GM03348 (cell line): ENCODE data around the gene VAMP2.

Experiments
- DNase-seq: peaks from one replicate; pipeline ENCODE4 v3.0.0; 2012; ENCODE audit warnings: low spot score

The VAMP2 gene

DNA sequence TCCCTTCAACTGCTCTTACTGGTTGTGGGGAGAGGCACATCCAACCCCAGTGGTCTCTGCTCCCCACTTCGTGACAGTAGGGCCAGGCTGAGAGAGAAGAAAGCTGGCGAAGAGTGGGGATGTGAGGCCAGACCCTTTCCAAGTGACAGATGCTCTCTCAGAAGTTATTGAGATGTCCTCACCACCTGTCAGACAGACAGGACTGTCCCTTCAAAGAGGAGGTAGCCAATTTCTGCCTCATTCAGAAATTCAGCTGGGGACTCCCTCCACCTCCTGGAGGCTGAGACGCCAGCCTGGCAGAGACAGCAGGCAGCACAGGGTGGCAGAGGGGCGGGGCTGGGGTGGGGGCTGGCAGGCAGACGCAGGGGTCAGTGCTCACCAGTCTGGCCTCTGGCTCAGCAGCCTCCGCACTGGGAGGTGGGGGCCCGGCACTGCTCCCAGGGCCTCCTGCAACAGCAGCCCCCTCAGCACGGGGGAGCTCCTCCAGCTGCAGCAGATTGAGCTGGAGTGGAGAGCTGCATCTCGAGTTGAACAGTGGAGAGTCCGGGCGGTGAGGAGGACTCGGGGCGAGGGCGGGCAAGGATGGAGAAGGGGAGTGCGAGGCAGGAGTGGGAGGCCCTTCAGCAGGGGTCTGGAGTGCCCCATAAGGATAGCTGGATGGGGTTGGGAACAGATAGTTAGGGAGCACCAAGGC is 19.7 kb downstream of the VAMP2 start:
- DNase-seq, result no peak

DNA sequence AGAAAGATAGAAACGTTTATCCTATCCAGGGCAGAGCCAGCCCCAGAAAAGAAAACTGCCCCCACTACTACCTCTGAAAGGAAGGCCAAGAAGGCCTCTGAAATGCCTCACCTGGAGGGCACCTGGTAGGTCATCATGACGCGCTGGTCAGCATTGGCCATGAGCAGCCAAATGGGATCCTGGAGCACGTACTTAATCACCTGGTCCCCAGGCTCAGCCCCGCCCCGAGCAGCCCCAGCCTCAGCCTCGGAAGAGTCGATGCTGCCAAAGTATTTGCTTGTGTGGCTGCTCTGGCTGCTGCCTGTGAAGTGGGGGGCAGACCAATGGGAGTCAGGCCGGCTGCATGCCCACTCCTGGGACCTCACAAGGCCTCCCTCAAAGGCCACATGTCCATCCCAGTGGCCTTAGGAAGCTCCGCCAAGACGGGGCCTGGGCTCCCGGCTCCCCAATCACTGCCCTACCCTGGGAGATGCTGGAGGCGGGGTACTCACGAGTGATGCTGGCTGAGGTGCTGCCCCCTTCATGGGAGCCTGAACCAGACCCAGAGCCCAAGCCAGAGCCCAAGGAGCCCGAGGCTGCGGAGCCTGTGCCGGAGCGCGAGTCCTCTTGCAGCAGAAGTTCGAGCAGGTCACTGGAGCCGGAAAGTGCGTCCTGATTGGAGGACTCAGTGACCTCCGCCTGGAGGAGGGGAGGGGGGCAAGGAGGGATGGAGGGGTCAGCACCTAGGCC is 20.4 kb downstream of the VAMP2 start:
- no peak for DNase-seq

DNA sequence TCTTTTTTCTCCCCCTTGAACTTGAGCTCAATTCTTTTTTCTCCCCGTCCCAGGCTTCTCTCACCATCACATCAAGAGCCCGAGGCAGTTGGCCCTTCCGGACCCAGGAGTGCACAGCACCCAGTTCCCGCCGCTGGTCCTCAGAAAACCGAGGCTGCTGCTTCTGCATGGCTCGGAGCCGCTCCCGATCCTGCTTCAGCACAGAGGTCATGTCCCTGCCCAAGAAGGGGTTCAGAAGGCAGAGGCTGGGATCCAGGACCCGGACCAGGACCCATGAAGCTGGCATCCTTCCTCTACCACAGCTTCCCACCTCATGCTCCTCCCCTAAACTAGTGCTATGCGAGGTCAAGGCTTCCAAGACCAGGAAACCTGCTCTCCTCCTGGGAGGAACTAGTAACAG is 21.0 kb downstream of the VAMP2 start:
- no peak for DNase-seq

DNA sequence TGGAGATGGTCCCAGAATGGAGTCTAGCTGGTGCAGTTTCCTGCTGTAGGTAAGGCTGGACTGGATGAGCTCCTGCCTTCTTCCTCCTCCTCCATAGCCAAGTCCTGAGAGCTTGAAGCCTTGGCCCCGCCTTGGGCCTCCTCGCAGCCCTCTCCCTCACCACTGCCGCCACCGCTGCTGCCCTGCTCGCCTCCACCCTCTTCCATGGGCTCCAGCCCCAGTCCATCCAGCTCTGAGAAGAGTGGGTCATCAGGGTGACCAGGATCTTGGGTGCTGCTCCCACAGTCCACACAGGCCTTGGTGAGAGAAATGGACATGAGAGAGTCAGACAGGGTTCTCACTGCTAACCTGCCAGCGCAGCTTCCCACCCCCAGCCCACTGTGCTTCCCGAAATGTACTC is 21.7 kb downstream of the VAMP2 start:
- DNase-seq, result no peak

DNA sequence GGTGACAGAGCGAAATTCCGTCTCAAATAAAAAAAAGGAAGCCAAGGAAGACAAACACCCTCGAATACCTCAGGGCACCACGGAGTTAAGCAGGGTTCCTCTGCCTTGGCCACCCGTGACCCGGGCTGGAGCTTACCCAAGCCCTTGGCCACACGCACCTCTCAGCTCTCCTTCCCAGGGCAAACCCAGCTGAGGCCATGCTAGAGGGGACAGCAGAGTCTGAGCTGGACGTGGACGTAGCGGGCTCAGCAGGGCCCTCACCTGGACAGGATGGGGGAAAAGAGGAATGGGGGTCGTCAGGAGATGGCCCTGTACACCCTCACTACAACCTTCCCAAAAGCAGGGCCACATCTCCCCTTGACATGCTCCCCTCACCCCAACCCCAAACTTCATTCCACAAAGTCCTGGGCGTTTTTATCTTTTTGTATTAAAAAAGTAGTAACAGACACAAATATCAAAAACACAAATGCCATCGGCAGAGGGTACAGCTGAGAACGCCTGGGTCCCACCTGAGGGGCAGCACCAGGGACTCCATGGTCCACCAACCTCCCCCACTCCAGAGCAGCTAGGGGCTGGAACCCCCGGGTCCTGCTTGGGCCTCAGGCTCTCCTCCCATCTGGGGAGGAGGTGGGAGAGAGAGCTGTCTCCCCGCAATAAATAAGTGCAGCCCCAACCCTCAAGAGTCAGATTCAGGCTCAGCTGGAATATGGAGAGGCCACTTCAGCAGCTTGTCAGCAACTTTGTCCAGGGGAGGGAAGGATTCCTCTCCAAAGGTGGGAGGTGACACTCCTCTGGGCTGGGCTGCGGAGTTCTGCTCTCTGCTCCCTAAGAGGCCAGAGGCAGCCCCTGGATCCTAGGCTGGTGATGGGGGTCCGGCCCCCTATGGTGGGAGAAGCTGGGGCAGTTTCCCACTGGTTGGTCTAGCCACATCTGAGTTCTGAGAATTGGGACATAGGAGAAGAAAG is 22.4 kb downstream of the VAMP2 start:
- DNase-seq, result no peak

DNA sequence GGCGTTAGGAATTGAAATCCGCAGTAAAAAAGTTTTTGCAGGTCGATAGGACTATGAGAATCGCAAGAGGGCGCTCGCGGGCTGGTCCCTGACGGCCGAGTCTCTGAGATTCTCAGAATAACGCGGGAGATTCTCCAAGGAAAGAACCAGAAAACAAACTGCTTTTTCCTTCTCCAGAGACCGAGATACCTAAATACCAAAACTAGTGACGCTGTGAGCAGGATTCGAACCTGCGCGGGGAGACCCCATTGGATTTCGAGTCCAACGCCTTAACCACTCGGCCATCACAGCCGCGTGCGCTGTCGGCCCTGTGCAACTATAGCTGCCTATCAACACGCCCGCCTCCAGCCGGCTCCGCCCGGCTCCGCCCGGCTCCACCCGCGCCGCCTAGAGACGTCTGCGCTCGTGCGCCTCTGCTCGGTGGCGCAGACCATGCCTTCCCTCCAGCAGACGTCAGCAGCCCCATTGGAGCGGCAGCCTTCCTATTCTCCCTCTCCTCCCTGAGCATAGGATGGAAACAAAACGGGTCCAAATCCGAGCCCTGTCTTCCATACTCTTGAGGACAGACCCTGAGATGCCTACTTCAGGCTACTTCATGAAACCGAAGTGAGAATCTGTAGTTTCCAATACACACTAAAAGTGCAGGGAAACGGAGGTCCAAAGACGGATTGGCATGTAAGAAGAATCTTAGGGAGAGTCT is 23.9 kb downstream of the VAMP2 start:
- DNase-seq, result peak; percentile 90

DNA sequence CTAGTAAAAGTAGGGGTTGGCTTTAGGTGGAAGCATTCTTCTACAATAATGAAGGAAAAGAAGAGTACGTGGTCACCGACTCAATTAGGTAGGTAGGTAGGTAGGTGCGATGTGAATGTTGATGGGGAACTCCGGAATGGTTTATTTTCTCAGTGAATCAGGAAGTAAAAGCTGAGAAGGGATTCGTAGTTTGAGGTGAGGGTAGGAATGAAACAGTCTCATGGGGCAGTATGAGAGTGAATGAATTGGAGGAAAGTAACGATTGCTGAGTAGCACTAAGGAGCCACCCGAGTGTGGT is 24.4 kb downstream of the VAMP2 start:
- DNase-seq, result no peak

DNA sequence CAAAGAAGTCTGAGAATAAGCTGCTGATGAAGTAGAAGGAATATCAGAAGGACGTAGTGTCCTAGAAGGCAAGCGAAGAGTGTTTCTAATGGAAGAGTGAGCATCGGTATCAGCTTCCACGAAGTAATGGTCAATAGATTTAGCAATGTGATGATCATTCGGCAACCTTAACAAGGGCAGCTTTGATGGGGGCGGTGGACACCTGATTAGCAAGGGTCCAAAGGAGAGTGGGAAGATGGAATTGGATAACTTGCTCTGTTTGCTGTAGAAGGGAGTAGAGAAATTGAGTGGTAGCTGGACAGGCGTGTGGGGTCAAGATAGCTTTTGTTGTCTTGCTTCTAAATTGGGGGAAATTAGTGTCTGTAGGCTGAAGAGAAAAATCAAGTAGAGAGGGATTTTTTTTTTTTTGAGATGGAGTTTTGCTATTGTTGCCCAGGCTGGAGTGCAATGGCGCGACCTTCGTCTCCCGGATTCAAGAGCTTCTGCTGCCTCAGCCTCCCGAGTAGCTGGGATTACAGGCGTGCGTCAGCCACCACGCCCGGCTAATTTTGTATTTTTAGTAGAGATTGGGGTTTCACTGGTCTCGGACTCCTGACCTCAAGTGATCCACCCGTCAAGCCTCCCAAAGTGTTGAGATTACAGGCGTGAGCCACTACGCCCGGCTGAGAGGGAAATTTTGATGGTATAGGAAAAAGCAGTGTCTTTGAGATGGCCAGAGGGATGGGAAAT is 24.9 kb downstream of the VAMP2 start:
- no peak for DNase-seq

DNA sequence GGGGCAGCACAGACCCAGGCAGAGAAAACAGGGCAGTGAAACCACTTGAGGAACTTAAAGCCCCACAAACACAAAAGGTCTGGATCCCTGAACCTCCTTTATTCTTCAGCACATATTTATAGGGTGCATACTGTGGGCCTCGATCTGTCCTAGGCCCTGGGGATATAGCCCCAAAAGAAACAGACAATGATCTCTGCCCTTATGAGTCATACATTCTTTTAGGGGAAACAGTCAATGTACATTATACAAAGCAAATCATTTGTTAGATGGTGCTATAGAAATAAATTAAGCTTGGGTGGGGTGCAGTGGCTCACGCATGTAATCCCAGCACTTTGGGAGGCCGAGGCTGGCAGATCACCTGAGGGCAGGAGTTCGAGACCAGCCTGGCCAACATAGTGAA is 28.8 kb downstream of the VAMP2 start:
- no peak for DNase-seq

DNA sequence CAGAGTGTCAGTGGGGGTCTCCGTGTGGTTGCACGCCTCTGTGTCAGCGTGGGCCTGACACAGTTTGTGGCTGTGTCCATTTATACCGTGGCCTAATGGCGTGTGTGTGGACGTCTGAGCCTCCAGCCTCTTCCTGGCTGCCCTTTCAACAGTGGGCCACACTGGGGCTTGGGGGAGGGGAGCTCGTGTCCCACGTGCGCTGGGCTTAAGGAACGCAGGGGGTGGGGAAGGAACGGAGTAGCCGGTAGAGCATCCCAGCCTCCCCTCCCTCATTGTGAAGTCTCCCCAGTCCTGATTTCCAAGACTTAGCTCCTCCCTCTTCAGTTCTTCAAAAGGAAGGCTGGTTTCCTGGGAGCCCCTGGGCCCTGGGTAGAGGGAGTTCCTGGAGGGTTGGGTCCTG is 29.3 kb downstream of the VAMP2 start:
- DNase-seq, result no peak

DNA sequence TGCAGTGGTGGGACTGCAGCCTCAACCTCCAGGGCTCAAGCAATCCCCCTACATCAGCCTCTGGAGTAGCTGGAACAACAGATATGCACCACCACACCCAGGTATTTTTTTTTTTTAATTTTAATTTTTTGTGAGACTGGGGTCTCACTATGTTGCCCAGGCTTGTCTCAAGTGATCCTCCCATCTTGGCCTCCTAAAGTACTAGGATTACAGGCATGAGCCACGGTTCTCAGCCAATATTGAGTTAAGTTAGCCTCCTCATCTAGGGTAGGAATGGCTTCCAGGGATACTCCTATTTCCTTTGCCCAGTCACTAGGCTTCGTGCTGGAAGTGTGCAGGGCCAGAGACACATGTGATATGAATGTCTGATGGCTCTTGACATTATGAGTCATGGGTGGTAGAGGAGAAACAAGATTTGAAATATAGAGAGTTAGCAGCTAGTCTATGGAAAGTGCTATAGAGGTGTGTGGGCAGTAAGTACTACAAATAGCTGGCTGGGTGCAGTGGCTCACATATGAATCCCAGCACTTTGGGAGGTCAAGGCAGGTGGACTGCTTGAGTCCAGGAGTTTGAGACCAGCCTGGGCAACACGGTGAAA is 30.8 kb downstream of the VAMP2 start:
- no peak for DNase-seq

DNA sequence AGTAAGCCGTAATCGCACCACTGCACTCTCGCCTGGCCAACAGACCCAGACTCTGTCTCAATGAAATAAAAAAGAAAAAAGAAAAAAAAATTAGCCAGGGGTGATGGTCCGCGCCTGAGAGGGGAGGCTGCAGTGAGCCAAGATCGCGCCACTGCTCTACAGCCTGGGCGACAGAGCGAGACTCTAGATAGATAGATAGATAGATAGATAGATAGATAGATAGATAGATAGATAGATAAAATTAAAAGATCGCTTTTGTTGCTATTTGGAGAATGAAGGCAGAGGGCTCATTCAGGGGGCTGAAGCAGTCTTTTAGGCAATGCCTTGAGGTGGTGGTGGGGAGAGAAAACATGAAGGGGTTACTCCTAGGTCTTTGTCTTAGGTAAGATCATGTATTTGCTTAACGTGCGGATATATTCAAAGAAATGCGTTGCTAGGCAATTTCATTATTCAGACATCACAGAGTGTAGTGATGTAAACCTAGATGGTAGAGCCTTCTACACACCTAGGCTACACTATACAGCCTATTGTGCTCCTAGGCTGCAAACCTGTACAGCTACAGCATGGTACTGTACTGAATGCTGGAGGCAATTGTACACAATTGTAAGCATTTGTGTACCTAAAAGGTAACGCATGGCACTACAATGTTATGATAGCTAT is 34.5 kb downstream of the VAMP2 start:
- no peak for DNase-seq

DNA sequence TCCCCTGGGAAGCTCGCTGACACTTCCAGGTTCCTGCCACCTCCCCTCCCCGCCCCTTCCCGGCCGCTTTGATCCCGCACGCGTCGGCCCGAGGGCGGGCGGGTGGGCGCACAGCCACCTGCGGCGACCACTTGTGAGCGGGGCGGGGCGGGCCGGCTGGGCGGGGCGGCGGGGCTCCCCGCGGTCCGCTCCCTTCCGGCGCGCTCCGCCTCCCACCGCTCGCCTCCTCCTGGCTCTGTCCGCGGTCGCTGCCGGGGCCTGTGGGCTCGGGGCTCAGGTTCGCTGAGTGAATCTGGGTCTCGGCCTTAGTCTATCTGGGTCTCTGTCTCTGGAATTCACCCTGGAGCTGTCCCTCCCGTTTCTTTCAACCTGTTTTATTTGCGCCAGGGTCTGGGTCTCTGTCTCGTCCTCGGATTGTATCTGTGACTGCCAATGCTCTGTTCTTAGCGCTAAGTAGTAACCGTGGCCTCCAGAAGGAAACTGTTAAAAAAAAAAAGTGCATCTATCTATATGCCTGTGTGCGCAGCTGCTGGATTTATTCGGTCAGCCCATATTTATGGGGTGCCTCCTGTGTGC is 36.2 kb downstream of the VAMP2 start:
- peak; percentile 79 for DNase-seq

DNA sequence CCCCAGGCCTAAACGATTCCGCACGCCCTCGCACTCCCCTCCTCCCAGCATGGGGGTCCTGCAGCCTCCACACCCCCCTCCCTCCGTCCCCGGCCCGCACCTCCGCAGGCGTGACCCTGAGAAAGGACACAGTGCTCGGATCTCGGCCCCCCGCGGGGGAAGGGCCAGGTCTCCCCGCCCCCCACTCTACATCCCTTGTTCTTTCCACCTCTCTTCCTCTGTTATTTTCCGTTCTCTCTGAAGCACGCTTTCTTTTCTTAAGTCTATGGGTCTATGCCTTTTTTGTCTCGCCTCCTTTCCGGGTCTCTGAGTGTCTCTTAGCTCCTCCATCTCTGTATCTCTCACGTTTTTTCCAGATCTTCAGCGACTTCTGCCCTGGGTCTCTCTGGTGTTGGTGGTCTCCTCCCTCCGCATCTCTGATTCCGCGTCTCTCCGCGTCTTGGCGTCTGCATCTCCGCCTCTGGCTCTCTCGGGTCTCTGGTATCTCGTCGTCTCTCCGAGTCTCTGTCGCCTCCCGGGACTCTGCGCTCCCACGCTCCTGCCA is 36.7 kb downstream of the VAMP2 start:
- peak; percentile 20 for DNase-seq

DNA sequence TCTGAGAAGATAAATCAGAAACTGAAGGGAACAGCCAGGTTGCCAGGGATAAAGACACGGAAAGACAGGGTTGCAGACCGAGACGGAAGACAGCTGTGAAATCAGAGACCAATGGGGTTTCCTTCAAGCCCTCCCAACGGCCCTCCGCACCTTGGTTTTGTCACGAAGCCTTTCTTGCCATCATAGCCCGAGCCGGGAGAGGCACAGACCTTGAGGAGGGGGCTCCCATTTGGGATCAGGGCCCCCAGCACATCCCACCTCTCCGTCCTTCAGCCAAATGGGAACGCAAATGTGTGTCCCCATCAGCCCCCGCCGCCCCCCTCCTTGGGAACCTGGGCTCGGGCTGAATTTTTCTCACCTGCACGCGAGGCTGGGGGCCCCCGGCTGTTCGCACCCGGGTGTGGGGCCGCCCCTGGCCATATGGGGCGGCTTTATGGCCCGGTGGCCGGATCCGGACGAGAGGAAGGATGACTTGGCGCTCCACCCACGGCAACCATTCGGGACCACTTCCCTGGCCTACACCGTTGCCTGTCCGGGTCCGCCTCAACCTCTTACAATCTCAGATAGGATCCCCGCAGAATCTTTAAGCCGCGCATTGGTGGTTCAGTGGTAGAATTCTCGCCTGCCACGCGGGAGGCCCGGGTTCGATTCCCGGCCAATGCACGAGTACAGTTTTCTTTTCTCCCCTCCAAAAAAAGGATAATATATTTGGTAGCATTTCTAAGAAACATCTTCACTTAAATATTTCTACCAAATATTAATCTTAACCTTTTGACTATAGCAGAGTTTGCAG is 37.4 kb downstream of the VAMP2 start:
- DNase-seq, result peak; percentile 72

DNA sequence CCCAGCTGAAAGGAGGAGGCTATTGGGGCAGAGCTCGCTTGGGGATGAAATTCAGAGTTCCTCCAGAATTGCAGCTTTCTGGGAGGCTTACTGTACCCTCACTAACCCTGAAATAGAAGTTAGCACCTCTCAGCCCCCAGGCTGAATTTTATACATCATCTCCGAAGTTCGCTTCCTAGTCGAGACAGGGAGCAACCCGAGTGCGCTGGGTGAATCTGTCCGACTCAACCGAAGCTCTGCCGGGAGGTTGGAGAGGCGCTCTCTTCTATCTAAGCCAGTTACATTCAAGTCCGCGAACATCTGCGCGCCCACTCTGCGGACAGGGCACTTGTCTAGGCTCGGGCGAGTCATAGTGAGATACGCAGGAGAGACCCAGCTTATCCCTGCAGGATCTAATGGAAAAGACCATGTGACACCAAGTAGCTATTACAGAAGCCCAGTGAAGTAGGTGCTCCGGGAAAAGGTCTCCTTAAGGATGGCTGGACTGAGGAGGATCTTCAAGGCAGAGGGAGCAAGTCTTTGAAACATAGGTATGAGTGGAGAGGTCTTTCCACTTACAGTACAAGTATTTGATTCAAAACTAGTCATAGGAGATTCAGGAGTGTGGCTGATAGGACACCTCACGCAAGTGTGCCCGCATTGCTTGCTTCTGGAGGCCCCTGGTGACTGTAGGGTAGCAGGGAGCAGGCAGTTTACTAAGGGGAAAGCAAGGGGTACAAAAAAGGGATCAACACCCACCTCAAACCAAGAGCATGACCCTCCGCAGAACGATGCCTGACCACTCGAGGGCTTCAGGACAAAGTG is 38.2 kb downstream of the VAMP2 start:
- DNase-seq, result no peak

DNA sequence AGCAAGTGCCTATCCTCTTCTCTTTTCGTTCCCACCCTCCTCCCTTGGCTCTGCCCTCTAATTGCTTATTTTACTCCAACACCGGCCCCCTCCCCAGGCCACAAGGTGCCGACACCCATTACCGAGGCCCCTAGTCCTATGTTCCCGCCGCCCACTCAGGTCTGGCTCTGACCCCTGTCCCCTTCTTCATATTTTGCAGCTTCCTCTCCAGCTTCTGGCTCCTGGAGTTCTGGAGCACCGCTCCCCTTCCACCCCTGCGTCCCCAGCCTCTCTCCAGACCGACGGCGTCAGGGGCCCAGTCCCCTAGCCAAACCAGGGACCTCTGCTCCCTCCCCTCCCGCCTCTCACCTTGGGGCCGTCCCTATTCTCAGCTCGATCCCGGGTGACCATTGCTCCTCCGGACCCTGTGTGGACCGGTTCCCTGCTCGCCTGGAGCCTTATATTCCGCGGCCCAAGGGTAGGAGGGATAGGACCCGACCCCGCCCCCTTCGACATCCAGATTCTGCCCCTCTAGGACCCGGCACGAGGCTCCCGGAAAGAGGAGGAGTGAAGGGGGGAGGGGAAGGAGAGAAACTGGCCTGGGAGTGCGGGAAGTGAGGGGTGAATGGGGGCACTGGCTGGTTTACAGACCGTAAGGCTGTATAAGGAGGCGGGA is 38.9 kb downstream of the VAMP2 start, which contains the start of gene HES7:
Gene HES7, minus strand, starts transcription at position 412 of the 655 bp plus-strand sequence. Its CDS starts 22 bp downstream, at position 390.
- no peak for DNase-seq
